ENCODE results near the gene HIVEP1.

The HIVEP1 gene

GRCh38 chr6:12028213-12028612 is 16.1 kb downstream of the HIVEP1 start:
- peaks cover 14% of the 10 kb centered on the region for H3K4me1 Mint-ChIP-seq
- TF ChIP-seq CTCF (IDR thresholded peaks at IDR 0.05): no peak
- H3K36me3 Mint-ChIP-seq (ENCODE audit: low read depth): peaks cover 88% of the 10 kb centered on the region
- no peak overlapping the region for H3K27ac Mint-ChIP-seq
- H3K9me3 Mint-ChIP-seq: peaks cover 54% of the 10 kb centered on the region
- no peak overlapping the region for H3K4me3 Mint-ChIP-seq
- H3K27me3 Mint-ChIP-seq (ENCODE audit: low read depth, poor library complexity): no peaks in the 10 kb centered on the region
- no peak for DNase-seq

DNA sequence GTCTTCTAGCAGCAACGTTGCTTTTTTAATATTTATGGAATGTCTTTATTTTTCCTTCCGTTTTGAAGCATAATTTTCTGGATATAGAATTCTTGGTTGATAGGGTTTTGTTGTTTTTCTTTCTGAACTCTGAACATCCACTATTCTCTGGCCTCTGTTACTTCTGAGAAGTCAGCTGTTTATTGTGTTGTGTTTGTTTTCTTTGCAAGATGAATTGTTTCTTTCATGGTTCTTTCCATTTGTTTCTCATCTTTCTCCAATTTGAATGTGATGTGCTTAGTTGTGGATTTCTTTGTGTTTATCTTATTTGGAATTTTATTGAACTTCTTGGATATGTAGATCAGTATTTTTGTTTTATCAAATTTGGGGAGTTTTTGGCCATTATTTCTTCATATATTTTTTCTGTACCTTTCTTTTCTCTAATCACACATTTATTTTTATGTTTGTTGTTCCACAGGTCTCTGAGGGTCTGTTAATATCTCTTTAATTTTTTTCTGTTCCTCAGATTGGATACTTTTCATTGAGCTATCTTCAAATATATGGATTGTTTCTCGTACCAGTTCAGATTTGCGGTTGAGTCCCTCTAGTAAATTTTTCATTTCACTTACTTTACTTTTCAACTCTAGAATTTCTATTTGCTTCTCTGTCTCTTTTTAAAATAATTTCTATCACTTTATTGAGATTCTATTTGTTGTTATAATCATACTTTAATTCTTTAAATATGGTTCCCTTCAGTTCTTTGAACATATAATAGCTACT is 18.0 kb downstream of the HIVEP1 start:
- no peak for DNase-seq
- TF ChIP-seq CTCF (IDR thresholded peaks at IDR 0.05): no peak
- Mint-ChIP-seq H3K36me3 (ENCODE audit: low read depth) (peaks cover 81% of the 10 kb centered on the region), H3K4me3 (no peak overlapping the region), H3K27me3 (ENCODE audit: low read depth, poor library complexity) (no peaks in the 10 kb centered on the region), H3K9me3 (peaks cover 54% of the 10 kb centered on the region), H3K27ac (no peak overlapping the region), H3K4me1 (peaks cover 23% of the 10 kb centered on the region)

DNA sequence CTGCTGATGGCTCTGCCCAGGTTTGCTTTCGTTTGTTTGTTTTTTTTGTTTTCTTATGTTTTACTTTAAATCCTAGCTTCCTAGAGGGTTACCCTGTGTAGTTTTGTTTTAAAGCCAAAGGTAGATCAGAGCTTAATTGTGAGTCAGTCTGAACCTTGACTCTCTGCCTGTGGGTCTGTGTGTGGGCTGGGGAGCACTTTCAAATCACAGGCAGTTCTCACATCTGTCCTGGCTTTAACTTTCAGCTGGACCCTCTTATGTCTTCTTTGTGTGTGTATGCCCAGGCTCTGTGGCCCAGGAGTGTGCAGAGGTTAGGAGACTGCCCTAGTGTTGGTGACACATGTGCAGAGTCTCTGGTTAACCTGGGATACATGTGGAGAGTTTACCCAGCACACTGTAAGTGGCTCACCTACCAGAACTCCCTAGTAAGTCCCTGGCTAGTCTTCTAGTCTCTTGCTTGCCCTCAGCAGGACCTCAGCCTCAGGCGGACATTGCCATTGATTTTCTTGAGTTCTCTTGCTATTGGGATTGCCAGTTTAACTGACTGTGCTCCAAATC is 19.0 kb downstream of the HIVEP1 start:
- TF ChIP-seq CTCF (IDR thresholded peaks at IDR 0.05): no peak
- no peak overlapping the region for H3K27ac Mint-ChIP-seq
- H3K4me3 Mint-ChIP-seq: no peak overlapping the region
- no peak for DNase-seq
- H3K9me3 Mint-ChIP-seq: peaks cover 52% of the 10 kb centered on the region
- no peaks in the 10 kb centered on the region for H3K27me3 Mint-ChIP-seq (ENCODE audit: low read depth, poor library complexity)
- H3K4me1 Mint-ChIP-seq: peaks cover 20% of the 10 kb centered on the region
- peaks cover 78% of the 10 kb centered on the region for H3K36me3 Mint-ChIP-seq (ENCODE audit: low read depth)

DNA sequence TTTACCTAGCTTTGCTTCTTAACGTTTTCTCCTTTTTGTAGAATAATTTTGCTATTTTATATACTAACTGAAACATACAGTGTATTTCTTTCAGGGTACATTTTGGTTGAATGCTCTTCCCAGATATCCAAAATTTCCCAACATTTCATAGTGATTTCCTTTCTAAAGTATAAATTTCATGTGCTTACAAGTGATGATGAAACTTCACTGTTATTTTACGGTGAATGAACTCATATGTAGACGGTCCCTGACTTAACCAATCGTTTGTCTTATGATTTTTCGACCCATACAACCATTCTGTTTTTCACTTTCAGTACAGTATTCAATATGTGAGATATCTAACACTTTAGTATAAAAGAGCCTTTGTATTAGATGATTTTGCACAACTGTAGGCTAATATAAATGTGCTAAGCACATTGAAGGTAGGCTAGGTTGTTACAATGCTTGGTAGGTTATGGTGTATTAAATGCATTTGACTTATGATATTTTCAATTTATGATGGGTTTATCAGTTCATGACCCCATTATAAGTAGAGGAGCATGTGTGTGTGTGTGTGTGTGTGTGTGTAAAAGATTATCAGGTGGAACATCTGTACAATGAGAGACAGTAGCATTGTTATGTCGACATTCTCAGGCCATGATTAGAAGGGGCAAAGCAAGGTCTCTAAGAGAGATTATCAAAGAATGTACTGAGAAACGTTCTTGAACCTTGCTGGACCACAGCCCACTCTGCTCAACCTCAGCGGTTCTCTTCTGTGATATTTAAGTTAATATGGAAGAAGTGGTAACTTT is 20.9 kb downstream of the HIVEP1 start:
- peaks cover 43% of the 10 kb centered on the region for H3K9me3 Mint-ChIP-seq
- no peak overlapping the region for H3K4me3 Mint-ChIP-seq
- no peak overlapping the region for H3K27ac Mint-ChIP-seq
- no peak for DNase-seq
- no peaks in the 10 kb centered on the region for H3K27me3 Mint-ChIP-seq (ENCODE audit: low read depth, poor library complexity)
- H3K36me3 Mint-ChIP-seq (ENCODE audit: low read depth): peaks cover 73% of the 10 kb centered on the region
- no peak for TF ChIP-seq CTCF (IDR thresholded peaks at IDR 0.05)
- H3K4me1 Mint-ChIP-seq: peaks cover 16% of the 10 kb centered on the region

- no peak overlapping the region for H3K27ac Mint-ChIP-seq
- no peak for TF ChIP-seq CTCF (IDR thresholded peaks at IDR 0.05)
- peaks cover 73% of the 10 kb centered on the region for H3K36me3 Mint-ChIP-seq (ENCODE audit: low read depth)
- no peaks in the 10 kb centered on the region for H3K27me3 Mint-ChIP-seq (ENCODE audit: low read depth, poor library complexity)
- no peak for DNase-seq
- H3K9me3 Mint-ChIP-seq: peaks cover 42% of the 10 kb centered on the region
- H3K4me1 Mint-ChIP-seq: peaks cover 16% of the 10 kb centered on the region
- no peak overlapping the region for H3K4me3 Mint-ChIP-seq
These were observed 21.7 kb downstream of the HIVEP1 start for GRCh38 chr6:12033770-12034169.
